Activated naive CD4-positive, alpha-beta T cell treated with anti-CD3 and anti-CD28 coated beads, Interleukin-2, amount 10 ng/mL, durations not matched to agents 7 days and 5 days (primary cell): ENCODE measurements around the gene PLEKHJ1.

Source experiments
- CTCF ChIA-PET: fragments of 350-600 bp; sonication (Branson Sonifier 250); formaldehyde crosslinking; loops from one replicate; lab custom pipeline; 2021; ENCODE audit warnings: antibody characterized with exemption; lab: Charles Lee
- DNase-seq: peaks from one replicate; pipeline ENCODE4 v3.0.0-alpha.2; 2020
- H3K27ac Mint-ChIP-seq: one replicate; pipeline ENCODE4 v1.8.0; 2021; ENCODE audit warnings: mild to moderate bottlenecking, moderate library complexity, mixed read lengths
- H3K27me3 Mint-ChIP-seq: one replicate; pipeline ENCODE4 v1.8.0; 2021; ENCODE audit warnings: mild to moderate bottlenecking, mixed read lengths
- H3K36me3 Mint-ChIP-seq: one replicate; pipeline ENCODE4 v1.8.0; 2021; ENCODE audit warnings: mixed read lengths
- H3K4me1 Mint-ChIP-seq: one replicate; pipeline ENCODE4 v1.8.0; 2021; ENCODE audit warnings: mixed read lengths
- H3K4me3 Mint-ChIP-seq: one replicate; pipeline ENCODE4 v1.8.0; 2021; ENCODE audit warnings: mild to moderate bottlenecking, moderate library complexity, mixed read lengths
- H3K9me3 Mint-ChIP-seq: one replicate; pipeline ENCODE4 v1.8.0; 2021; ENCODE audit warnings: mixed read lengths

PLEKHJ1 gene

DNA sequence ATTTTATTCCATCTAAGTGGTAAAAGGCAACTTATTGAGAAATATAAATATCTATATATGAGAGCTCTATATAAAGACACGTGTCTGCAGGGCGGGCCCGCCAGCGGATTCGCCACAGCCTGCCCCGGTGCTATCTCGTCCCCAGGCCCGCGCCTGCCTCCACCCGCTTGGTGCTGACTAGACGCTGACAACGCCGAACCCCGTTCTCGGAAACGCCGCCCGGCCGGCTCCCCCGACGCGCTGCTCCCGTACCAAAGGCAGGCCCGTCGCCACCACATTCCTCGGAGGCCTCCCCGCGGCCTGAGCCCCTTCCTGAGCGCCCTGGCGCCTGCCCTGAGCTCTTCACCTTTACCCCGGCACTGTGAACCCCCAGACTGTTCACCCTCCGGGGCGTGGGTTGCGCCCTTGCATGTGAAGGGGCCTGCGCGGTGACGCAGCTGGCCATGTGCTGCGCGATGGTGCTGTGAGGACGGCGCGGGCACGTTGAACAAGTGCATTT is 6.0 kb downstream of the PLEKHJ1 start:
- H3K9me3 Mint-ChIP-seq, result no peaks in the 10 kb centered on the region
- H3K27me3 Mint-ChIP-seq, result no peaks in the 10 kb centered on the region
- H3K27ac Mint-ChIP-seq, result no peak overlapping the region
- peaks cover 35% of the 10 kb centered on the region for H3K36me3 Mint-ChIP-seq
- no peak for DNase-seq
- CTCF ChIA-PET, result interaction anchor here (1.3 kb wide), 1 partner anchor 14 kb away, joined by 4 read pairs; no protein-coding TSS in a partner anchor
- H3K4me1 Mint-ChIP-seq, result peaks cover 17% of the 10 kb centered on the region
- H3K4me3 Mint-ChIP-seq, result no peak overlapping the region

DNA sequence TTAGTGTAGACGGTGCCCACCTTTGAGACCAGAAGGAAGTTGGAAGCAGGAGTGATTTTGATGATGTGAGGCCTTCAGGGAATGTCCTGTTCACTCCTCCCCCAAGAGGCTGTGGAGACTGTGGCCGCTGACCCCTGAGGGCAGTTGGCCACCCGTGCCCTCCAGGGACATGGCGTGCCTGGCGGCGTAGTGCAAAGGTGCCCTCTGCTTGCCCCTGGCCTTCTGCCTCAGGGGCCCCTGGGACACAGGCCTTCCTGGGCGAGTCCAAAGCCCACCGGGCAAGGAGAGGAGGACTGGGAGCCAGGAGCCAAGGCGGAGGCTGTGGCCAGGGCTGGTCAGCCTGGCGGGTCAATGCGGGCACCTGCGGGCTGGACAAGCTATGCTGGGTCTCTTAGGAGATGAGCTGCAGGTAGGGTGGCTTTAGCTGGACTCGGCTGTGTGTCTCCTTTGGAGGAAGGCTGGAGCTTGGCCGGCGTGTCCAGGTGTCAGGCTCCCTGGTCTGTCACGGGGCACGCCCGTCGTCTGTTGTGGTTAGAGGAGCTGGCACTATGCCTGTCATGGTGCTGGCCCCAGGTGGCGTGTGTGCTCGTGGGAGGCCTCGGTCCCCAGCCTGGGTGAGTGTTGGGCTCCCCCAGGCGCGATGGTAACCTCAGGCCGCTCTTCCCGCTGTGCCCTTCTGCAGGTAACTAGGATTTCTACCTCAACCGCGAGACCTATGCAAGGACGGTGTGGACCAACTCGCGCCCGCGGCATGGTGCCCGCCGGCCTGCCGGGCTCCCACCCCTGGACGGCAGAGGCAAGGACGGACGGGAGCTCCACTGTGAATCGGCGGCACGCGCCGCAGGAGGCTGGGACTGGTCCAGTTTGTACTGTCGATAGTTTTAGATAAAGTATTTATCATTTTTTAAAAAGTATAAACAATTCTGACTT is 6.8 kb downstream of the PLEKHJ1 start:
- no peak for DNase-seq
- H3K4me3 Mint-ChIP-seq, result no peak overlapping the region
- CTCF ChIA-PET, result no interaction called here
- no peaks in the 10 kb centered on the region for H3K9me3 Mint-ChIP-seq
- H3K4me1 Mint-ChIP-seq, result peaks cover 10% of the 10 kb centered on the region
- no peaks in the 10 kb centered on the region for H3K27me3 Mint-ChIP-seq
- H3K27ac Mint-ChIP-seq, result no peak overlapping the region
- peaks cover 40% of the 10 kb centered on the region for H3K36me3 Mint-ChIP-seq

DNA sequence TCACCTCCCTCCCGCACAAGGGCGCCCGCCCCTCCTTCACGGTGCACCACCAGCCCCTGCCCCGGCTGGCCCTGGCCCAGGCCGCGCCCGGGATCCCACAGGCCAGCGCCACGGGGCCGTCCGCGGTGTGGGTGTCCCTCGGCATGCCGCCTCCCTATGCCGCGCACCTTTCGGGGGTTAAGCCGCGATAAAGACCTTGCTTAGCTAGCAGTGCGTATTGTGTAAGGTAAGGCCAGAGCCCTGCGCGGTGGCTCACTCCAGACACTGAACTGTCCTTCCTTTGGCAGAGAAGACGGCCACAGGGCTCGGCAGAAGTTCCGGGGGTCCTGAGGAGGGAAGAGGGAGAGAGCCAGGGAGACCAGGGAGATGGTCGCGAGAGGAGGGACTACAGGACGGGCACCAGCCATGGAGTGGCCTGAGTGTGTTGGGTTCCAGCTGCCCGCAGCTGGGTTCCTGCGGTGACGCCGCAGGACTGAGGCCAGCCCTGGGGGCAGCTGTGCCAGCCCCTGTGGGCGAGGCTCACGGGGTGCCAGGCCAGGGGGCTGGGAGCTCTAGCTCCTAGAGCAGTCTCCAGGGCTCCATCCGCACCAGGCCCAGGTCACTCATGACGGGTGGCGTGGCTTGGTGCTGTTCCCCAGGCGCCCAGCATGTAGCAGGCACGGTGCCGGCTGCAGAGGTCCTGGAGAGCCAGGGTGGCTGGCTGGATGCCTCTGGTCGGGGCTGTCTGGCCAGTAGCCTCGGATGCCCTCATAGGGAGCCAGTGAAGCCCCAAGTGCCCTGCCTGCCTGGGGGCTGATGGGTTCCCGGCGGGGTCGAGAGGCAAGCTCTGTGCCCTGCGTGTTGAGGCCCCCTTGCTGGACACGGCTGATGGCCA is 7.7 kb downstream of the PLEKHJ1 start:
- Mint-ChIP-seq H3K27ac (no peak overlapping the region), H3K9me3 (no peaks in the 10 kb centered on the region), H3K36me3 (peaks cover 41% of the 10 kb centered on the region), H3K4me3 (no peak overlapping the region), H3K27me3 (no peaks in the 10 kb centered on the region), H3K4me1 (peaks cover 7% of the 10 kb centered on the region)
- CTCF ChIA-PET, result interaction anchor here (0.7 kb wide), 1 partner anchor 40 kb away, joined by 3 read pairs; no protein-coding TSS in a partner anchor
- no peak for DNase-seq

DNA sequence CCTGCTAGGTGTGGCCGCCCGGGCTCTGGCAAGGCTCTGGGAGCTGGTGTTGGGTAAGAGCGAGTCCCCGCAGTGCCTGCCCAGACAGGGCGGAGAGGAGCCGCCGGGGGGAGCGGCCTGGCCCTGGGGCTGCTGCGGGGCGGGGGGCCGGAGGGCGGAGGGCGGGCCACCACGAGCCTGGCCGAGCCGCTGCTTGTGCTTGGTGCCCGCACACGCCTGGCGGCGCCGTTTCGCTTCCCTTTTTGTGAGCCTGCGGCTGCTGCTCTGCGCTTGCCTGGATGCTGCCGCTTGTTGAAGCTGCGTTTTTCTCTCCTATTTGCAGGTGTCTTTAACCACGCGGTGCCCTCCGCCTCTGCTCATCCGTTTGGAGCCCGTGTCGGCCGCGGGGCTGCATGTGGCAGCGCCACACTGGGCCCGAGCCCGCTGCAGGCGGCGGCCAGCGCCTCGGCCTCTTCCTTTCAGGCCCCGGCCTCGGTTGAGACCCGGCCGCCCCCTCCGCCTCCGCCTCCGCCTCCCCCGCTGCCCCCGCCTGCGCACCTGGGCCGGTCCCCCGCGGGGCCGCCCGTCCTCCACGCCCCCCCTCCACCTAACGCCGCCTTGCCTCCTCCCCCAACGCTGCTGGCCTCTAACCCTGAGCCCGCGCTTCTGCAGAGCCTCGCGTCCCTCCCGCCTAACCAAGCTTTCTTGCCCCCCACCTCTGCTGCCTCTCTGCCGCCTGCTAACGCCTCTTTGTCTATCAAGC is 8.5 kb downstream of the PLEKHJ1 start:
- no peak overlapping the region for H3K4me3 Mint-ChIP-seq
- CTCF ChIA-PET, result interaction anchor here (0.7 kb wide), 1 partner anchor 40 kb away, joined by 3 read pairs; no protein-coding TSS in a partner anchor
- H3K9me3 Mint-ChIP-seq, result no peaks in the 10 kb centered on the region
- H3K27me3 Mint-ChIP-seq, result no peaks in the 10 kb centered on the region
- no peak for DNase-seq
- no peak overlapping the region for H3K27ac Mint-ChIP-seq
- H3K36me3 Mint-ChIP-seq, result peaks cover 39% of the 10 kb centered on the region
- peaks cover 4% of the 10 kb centered on the region for H3K4me1 Mint-ChIP-seq

DNA sequence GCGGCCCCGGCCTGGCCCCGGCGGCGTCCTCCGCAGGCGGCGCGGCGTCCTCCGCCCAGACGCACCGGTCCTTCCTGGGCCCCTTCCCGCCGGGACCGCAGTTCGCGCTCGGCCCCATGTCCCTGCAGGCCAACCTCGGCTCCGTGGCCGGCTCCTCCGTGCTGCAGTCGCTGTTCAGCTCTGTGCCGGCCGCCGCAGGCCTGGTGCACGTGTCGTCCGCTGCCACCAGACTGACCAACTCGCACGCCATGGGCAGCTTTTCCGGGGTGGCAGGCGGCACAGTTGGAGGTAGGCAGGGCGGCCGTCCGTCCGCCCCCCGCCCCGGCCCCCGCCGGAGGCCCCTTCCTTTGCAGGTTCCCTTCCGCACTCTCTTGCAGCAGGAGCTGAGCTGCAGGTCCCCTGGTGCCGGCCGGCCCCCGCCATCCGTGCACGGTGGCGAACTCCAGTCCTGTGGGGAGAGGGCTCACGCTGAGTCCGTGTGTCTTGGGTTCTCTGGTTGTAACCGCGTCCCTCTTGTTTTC is 9.2 kb downstream of the PLEKHJ1 start:
- CTCF ChIA-PET, result no interaction called here
- peaks cover 36% of the 10 kb centered on the region for H3K36me3 Mint-ChIP-seq
- H3K4me1 Mint-ChIP-seq, result peaks cover 4% of the 10 kb centered on the region
- H3K9me3 Mint-ChIP-seq, result no peaks in the 10 kb centered on the region
- H3K27ac Mint-ChIP-seq, result no peak overlapping the region
- H3K4me3 Mint-ChIP-seq, result no peak overlapping the region
- no peaks in the 10 kb centered on the region for H3K27me3 Mint-ChIP-seq
- no peak for DNase-seq

DNA sequence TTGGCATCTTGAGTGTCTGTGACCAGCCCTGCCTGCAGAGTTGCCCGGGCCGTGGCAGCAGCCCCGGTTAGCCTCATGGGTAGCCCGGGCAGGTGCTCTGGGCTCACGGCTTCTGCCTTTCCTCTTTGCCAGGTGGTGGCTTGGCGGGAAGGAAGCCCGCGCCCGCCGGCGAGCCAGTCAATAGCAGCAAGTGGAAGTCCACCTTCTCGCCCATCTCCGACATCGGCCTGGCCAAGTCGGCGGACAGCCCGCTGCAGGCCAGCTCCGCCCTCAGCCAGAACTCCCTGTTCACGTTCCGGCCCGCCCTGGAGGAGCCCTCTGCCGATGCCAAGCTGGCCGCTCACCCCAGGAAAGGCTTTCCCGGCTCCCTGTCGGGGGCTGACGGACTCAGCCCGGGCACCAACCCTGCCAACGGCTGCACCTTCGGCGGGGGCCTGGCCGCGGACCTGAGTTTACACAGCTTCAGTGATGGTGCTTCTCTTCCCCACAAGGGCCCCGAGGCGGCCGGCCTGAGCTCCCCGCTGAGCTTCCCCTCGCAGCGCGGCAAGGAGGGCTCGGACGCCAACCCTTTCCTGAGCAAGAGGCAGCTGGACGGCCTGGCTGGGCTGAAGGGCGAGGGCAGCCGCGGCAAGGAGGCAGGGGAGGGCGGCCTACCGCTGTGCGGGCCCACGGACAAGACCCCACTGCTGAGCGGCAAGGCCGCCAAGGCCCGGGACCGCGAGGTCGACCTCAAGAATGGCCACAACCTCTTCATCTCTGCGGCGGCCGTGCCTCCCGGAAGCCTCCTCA is 9.9 kb downstream of the PLEKHJ1 start:
- H3K36me3 Mint-ChIP-seq, result peaks cover 38% of the 10 kb centered on the region
- CTCF ChIA-PET, result no interaction called here
- H3K27ac Mint-ChIP-seq, result no peak overlapping the region
- peaks cover 4% of the 10 kb centered on the region for H3K4me1 Mint-ChIP-seq
- no peak for DNase-seq
- no peak overlapping the region for H3K4me3 Mint-ChIP-seq
- H3K27me3 Mint-ChIP-seq, result no peaks in the 10 kb centered on the region
- no peaks in the 10 kb centered on the region for H3K9me3 Mint-ChIP-seq

DNA sequence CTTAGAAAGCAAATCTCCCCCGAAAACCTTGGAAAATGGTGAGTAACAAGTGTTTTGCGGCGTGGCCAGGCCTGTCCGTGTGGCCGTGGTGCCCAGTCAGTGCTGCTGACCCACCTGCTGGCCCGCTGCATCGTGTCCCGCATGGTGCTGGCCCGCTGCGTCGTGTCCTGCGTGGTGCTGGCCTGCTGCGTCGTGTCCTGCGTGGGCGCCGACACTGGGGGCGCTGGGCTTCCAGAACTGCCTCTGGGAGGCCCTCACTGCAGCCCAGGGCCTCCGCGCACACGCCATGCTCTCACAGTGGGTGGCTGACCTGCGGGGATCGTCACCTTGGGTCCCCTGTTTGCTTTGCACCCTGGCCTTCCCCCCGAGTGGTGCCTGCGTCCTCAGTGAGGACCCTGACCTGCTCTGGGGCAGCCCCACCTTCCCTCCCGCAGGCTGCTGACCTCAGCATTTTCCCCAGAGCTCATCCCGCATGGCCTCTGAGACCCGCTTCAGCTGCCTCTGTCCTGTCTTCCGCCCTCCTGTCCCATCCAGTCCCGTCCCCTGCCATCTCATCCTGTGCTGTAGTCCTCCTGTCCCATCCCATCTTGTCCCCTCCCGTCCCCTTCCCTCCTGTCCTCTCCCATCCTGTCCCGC is 10.6 kb downstream of the PLEKHJ1 start:
- CTCF ChIA-PET, result no interaction called here
- Mint-ChIP-seq H3K9me3 (no peaks in the 10 kb centered on the region), H3K4me3 (no peak overlapping the region)

DNA sequence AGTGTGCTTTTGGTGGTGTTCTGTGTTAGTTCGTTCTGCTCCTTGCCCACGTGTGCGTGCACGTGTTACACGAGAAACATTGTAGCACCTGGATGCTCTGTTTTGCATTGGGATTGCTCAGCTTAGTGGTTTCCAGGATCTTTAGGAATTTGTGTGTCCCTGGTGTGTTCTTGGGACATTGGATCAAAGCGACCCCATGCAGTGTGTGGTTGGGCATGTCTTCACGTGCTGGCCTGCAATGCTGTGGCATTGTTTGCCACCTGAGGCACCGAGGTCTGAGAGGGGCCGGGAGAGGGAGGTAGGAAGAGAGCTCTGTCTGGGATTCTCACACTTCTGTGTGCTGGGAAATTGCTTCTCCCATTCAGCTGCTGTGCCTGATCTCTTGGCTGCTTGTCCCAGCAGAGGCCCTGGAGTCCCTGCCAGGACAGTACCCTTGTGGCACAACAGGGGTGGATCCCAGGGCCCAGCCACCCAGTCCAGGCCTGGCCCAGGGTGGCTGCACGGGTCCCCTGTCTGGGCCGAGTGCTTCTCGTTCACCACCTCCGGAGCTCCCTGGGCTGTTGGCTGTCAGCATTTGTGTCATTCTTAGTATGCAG is 11.3 kb downstream of the PLEKHJ1 start:
- peaks cover 40% of the 10 kb centered on the region for H3K36me3 Mint-ChIP-seq
- CTCF ChIA-PET, result no interaction called here

More for the DNA sequence above, 10.6 kb downstream of the PLEKHJ1 start:
- DNase-seq, result no peak
- Mint-ChIP-seq H3K27ac (no peak overlapping the region), H3K36me3 (peaks cover 41% of the 10 kb centered on the region), H3K4me1 (peaks cover 4% of the 10 kb centered on the region), H3K27me3 (no peaks in the 10 kb centered on the region)

DNA sequence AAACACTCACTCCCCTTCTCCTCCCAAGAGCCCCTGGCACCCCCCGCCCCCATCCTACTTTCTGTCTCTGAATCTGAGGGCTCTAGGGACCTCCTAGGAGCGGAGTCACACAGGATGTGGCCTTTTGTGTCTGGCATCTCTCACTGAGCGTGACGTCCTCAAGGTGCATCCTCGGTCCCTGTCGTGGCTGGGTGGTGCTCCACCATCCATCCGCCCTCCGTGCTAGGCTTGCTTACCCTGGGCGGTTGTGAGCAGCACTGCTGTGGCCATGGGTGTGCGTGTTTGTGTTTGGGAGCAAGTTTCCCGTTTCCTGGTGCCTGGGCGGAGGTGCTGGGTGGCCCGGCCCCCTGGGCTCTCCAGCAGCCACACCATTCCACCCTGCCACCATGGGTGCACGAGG is 12.2 kb downstream of the PLEKHJ1 start:
- H3K4me1 Mint-ChIP-seq, result peaks cover 4% of the 10 kb centered on the region
- CTCF ChIA-PET, result no interaction called here
- no peak for DNase-seq
- no peak overlapping the region for H3K27ac Mint-ChIP-seq
- H3K27me3 Mint-ChIP-seq, result no peaks in the 10 kb centered on the region
- peaks cover 35% of the 10 kb centered on the region for H3K36me3 Mint-ChIP-seq
- H3K4me3 Mint-ChIP-seq, result no peak overlapping the region
- H3K9me3 Mint-ChIP-seq, result no peaks in the 10 kb centered on the region

More for the DNA sequence above, 11.3 kb downstream of the PLEKHJ1 start:
- no peak for DNase-seq
- no peaks in the 10 kb centered on the region for H3K27me3 Mint-ChIP-seq
- no peaks in the 10 kb centered on the region for H3K9me3 Mint-ChIP-seq
- H3K4me1 Mint-ChIP-seq, result peaks cover 4% of the 10 kb centered on the region
- no peak overlapping the region for H3K4me3 Mint-ChIP-seq
- H3K27ac Mint-ChIP-seq, result peak overlapping the region; percentile 55

DNA sequence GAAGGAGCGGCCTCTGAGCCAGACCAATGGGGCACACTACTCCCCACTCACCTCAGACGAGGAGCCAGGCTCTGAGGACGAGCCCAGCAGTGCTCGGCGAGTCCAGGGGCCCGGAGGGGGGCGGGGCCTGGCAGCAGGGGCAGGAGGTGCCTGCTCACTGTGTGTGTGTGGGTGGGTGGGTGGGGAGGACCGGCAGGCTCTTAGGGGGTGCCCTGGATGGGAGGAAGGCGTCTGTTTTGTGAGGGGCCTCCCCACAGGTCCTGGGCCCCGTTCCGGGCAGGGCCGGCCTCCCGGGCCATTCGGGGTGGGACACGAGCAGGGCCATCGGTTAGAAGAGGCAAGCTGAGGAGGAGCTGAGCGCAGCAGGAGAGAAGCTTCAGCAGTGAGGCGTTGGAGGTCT is 12.7 kb downstream of the PLEKHJ1 start:
- no peaks in the 10 kb centered on the region for H3K27me3 Mint-ChIP-seq
- no peak for DNase-seq
- no peak overlapping the region for H3K4me3 Mint-ChIP-seq
- peaks cover 4% of the 10 kb centered on the region for H3K4me1 Mint-ChIP-seq
- no peaks in the 10 kb centered on the region for H3K9me3 Mint-ChIP-seq
- CTCF ChIA-PET, result no interaction called here
- H3K36me3 Mint-ChIP-seq, result peaks cover 34% of the 10 kb centered on the region
- no peak overlapping the region for H3K27ac Mint-ChIP-seq

DNA sequence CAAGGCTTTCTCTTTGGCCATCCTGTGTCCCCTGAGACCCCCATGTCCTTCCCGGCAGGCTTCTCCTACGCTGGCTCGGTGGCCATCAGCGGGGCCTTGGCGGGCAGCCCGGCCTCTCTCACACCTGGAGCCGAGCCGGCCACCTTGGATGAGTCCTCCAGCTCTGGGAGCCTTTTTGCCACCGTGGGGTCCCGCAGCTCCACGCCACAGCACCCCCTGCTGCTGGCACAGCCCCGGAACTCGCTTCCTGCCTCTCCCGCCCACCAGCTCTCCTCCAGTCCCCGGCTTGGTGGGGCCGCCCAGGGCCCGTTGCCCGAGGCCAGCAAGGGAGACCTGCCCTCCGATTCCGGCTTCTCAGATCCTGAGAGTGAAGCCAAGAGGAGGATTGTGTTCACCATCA is 14.2 kb downstream of the PLEKHJ1 start:
- Mint-ChIP-seq H3K36me3 (peaks cover 36% of the 10 kb centered on the region), H3K9me3 (no peaks in the 10 kb centered on the region), H3K4me3 (no peak overlapping the region), H3K27ac (no peak overlapping the region), H3K27me3 (no peaks in the 10 kb centered on the region), H3K4me1 (peaks cover 4% of the 10 kb centered on the region)
- CTCF ChIA-PET, result interaction anchor here (1.0 kb wide), 1 partner anchor 66 kb away, joined by 4 read pairs; no protein-coding TSS in a partner anchor
- DNase-seq, result no peak

DNA sequence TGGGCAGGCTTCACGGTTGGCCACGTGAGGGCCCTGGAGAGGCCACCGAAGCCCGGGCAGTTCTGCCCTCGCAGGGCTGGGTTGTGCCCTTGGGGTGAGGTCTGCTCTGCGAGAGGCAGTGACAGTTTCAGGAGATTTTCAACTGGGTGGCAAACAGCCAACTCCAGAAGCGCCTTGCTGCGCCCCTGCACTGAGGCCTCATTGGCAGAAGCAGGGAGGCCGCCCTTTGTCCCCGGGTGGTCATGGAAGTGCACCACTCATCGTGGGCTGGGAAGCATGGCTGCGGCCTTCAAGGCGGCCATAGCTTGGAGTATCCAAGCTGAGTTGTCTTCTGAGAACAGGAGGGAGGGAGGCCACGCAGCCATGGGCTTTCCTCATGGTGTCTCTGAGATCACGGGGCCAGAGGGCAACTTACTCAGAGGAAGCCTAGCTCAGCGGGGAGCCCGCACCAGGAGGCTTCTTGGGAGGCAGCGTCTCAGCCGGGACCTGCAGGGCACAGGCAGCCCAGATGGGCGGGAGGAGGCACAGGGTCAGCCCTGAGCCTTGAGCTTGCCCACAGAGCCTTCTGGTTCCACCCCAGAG is 14.8 kb downstream of the PLEKHJ1 start:
- Mint-ChIP-seq H3K27ac (no peak overlapping the region), H3K4me1 (peaks cover 4% of the 10 kb centered on the region), H3K4me3 (no peak overlapping the region), H3K9me3 (no peaks in the 10 kb centered on the region), H3K36me3 (peaks cover 39% of the 10 kb centered on the region), H3K27me3 (no peaks in the 10 kb centered on the region)
- CTCF ChIA-PET, result interaction anchor here (1.0 kb wide), 1 partner anchor 65 kb away, joined by 4 read pairs; no protein-coding TSS in a partner anchor
- DNase-seq, result no peak
